Measurements from ENCODE around the gene DNAH14. TPM values are rescaled to one million over a fixed set of nuclear protein-coding genes. Genes with fewer than 3 reads are reported as not detected.

DNAH14 gene
- total and polyA plus RNA-seq, 9 of the 15 experiments (the other 6 are each of a cell fraction or from before 2014, with no cell fraction given), result 58.4 to 142 (median 98.4) TPM

DNA sequence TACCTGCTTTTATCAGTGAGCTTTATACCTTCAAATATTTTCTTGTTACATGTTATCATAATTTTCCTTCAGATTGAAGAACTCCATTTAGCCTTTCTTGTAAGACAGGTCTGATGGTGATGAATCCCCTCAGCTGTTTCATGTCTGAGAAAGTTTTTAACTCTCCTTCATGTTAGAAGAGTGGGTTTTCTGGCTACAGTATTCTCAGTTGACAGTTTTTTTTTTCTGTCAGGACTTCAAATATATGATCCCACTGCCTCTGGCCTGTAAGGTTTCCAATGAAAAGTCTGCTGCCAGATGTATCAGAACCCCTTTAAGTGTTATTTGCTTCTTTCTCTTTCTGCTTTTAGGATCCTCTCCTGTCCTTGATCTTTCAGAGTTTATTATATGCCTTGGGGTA is 250.2 kb downstream of the DNAH14 start (continued):
- TF ChIP-seq BCLAF1 (IDR thresholded peaks at IDR 0.05; ENCODE audit: borderline replicate concordance in 1 of 2, control insufficient read depth in 1 of 2, low read depth in 2 of 2, low read length in 1 of 2) (no peak), ELF1 (tag; IDR thresholded peaks at IDR 0.05) (no peak), ZNF212 (CRISPR knock-in tag; IDR thresholded peaks at IDR 0.05) (no peak), NR2F6 (CRISPR knock-in tag; IDR thresholded peaks at IDR 0.05) (no peak), FOSL1 (tag; conservative IDR thresholded peaks at IDR 0.05) (no peak), ELF2 (CRISPR knock-in tag; IDR thresholded peaks at IDR 0.05) (no peak)

DNA sequence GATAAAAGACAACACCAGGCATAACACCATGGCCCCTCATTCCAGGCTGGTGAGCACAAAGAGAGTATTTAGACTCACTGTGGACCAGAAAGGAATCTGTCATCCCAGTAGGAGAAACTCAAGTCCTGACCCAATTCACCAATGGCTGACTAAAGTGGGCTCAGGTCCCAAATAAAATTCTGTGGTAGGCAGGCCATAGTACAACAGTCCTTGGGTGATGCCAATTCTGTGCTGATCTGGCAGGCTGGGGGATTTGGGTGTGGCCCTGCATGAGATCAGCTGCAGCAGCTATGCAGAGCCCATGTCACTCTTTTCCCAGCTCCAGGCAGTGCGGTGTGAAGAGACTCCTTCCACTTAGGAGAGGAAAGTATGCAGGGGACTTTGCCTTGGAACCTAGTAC is 253.2 kb downstream of the DNAH14 start:
- FAIRE-seq (no peak), ATAC-seq (no peak), DNase-seq (ENCODE audit: extremely low read depth in 1 of 4, low spot score in 3 of 4) (no peak)
- Histone ChIP-seq H3K79me2 (ENCODE audit: control insufficient read depth, insufficient read depth, low read length) (no peaks in the 10 kb centered on the region), H3K4me3 (no peak overlapping the region), H3K36me3 (ENCODE audit: control insufficient read depth, insufficient read depth, low read length) (no peaks in the 10 kb centered on the region), H3K27ac (ENCODE audit: extremely low read depth, low read depth, low read length) (no peak overlapping the region), H3K4me1 (replicated peaks in 1 of 2; ENCODE audit: control insufficient read depth in 2 of 2, insufficient read depth in 2 of 2, low read length in 2 of 2) (no peaks in the 10 kb centered on the region), H3K9me3 (replicated peaks; ENCODE audit: control insufficient read depth, insufficient read depth, low read depth, low read length) (no peaks in the 10 kb centered on the region), H3K27me3 (ENCODE audit: control insufficient read depth in 2 of 2, insufficient read depth in 2 of 2, low read length in 2 of 2) (no peaks in the 10 kb centered on the region), H3K4me2 (ENCODE audit: insufficient read depth, low read length) (no peak overlapping the region), H3K9me1 (ENCODE audit: control insufficient read depth, insufficient read depth, low read length) (no peaks in the 10 kb centered on the region), H4K20me1 (replicated peaks; ENCODE audit: control insufficient read depth, insufficient read depth, low read length) (no peaks in the 10 kb centered on the region), H2AFZ (ENCODE audit: low read depth, low read length) (no peak overlapping the region), H3K9ac (ENCODE audit: insufficient read depth in 1 of 2, low read depth in 2 of 2, low read length in 2 of 2) (no peak overlapping the region)
- 5% methylated on average over 1 of the region's 1 CpG for WGBS (ENCODE audit: insufficient coverage, low coverage, missing lambda C conversion rate)
- intact Hi-C loops (cut with micrococcal nuclease), result no loop called here
- in situ Hi-C loops (cut with MboI), result no loop called here
- POLR2A ChIA-PET, result no interaction called here
- CTCF ChIA-PET (ENCODE audit: low intra/inter-chr PET ratio), result no interaction called here
- no TSS peak for BruUV-seq (replicated peaks)
- TF ChIP-seq POLR2B (IDR thresholded peaks at IDR 0.05; ENCODE audit: low read depth, partially characterized antibody) (no peak), ZNF354B (CRISPR knock-in tag; IDR thresholded peaks at IDR 0.05) (no peak), PPARD (CRISPR knock-in tag; IDR thresholded peaks at IDR 0.05) (no peak), PHF8 (IDR thresholded peaks at IDR 0.05; ENCODE audit: borderline replicate concordance, low read length) (no peak), HSF4 (CRISPR knock-in tag; IDR thresholded peaks at IDR 0.05; ENCODE audit: borderline replicate concordance) (no peak), EHMT2 (IDR thresholded peaks at IDR 0.05) (no peak)
- TF ChIP-seq, protein P1, sequence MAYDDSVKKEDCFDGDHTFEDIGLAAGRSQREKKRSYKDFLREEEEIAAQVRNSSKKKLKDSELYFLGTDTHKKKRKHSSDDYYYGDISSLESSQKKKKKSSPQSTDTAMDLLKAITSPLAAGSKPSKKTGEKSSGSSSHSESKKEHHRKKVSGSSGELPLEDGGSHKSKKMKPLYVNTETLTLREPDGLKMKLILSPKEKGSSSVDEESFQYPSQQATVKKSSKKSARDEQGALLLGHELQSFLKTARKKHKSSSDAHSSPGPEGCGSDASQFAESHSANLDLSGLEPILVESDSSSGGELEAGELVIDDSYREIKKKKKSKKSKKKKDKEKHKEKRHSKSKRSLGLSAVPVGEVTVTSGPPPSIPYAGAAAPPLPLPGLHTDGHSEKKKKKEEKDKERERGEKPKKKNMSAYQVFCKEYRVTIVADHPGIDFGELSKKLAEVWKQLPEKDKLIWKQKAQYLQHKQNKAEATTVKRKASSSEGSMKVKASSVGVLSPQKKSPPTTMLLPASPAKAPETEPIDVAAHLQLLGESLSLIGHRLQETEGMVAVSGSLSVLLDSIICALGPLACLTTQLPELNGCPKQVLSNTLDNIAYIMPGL (CRISPR knock-in tag; IDR thresholded peaks at IDR 0.05), result no peak
- TF ChIP-seq, protein P2, sequence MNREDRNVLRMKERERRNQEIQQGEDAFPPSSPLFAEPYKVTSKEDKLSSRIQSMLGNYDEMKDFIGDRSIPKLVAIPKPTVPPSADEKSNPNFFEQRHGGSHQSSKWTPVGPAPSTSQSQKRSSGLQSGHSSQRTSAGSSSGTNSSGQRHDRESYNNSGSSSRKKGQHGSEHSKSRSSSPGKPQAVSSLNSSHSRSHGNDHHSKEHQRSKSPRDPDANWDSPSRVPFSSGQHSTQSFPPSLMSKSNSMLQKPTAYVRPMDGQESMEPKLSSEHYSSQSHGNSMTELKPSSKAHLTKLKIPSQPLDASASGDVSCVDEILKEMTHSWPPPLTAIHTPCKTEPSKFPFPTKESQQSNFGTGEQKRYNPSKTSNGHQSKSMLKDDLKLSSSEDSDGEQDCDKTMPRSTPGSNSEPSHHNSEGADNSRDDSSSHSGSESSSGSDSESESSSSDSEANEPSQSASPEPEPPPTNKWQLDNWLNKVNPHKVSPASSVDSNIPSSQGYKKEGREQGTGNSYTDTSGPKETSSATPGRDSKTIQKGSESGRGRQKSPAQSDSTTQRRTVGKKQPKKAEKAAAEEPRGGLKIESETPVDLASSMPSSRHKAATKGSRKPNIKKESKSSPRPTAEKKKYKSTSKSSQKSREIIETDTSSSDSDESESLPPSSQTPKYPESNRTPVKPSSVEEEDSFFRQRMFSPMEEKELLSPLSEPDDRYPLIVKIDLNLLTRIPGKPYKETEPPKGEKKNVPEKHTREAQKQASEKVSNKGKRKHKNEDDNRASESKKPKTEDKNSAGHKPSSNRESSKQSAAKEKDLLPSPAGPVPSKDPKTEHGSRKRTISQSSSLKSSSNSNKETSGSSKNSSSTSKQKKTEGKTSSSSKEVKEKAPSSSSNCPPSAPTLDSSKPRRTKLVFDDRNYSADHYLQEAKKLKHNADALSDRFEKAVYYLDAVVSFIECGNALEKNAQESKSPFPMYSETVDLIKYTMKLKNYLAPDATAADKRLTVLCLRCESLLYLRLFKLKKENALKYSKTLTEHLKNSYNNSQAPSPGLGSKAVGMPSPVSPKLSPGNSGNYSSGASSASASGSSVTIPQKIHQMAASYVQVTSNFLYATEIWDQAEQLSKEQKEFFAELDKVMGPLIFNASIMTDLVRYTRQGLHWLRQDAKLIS (CRISPR knock-in tag; IDR thresholded peaks at IDR 0.05), result no peak

Measured in K562 (cell line).